Fibroblast of mammary gland (primary cell): ENCODE data around the gene CCND3.
A peak's percentile ranks its signal among the peaks of the same experiment; 100 is the strongest.

Experiments used
- DNase-seq: peaks from one replicate; pipeline ENCODE4 v3.0.0-alpha.2; 2010; ENCODE audit warnings: low read depth
- H3K4me3 ChIP-seq: 2 replicates; pipeline ENCODE4 v1.5.1; 2011; ENCODE audit warnings: low read depth, mild to moderate bottlenecking, low read length, moderate library complexity; ENCODE audit not compliant: control insufficient read depth
- CTCF ChIP-seq: conservative IDR thresholded peaks from 2 replicates; pipeline ENCODE4 v1.5.1; 2011; ENCODE audit warnings: low read depth, low read length, inconsistent platforms; ENCODE audit not compliant: control insufficient read depth, insufficient read depth

Gene CCND3

GRCh38 chr6:41972826-41973225, 31.2 kb upstream of the CCND3 start:
- no peak for TF ChIP-seq CTCF
- DNase-seq, result no peak
- no peak overlapping the region for H3K4me3 ChIP-seq

GRCh38 chr6:41970436-41970846, 28.8 kb upstream of the CCND3 start:
- no peak overlapping the region for H3K4me3 ChIP-seq
- TF ChIP-seq CTCF, result no peak
- peak; percentile 88 for DNase-seq

- no peak overlapping the region for H3K4me3 ChIP-seq
- peak; percentile 56 for DNase-seq
Observed at GRCh38 chr6:41967312-41968287, 26.0 kb upstream of the CCND3 start.

GRCh38 chr6:41966961-41967311, 25.3 kb upstream of the CCND3 start:
- H3K4me3 ChIP-seq, result no peak overlapping the region
- no peak for TF ChIP-seq CTCF
- DNase-seq, result peak; percentile 32

More at GRCh38 chr6:41967312-41968287, 26.0 kb upstream of the CCND3 start:
- TF ChIP-seq CTCF, result no peak

- no peak for TF ChIP-seq CTCF
- H3K4me3 ChIP-seq, result no peak overlapping the region
Observed at GRCh38 chr6:41966214-41966920, 24.8 kb upstream of the CCND3 start.

GRCh38 chr6:41965429-41966213, 24.0 kb upstream of the CCND3 start:
- TF ChIP-seq CTCF, result no peak
- H3K4me3 ChIP-seq, result no peak overlapping the region
- no peak for DNase-seq

More at GRCh38 chr6:41966214-41966920, 24.8 kb upstream of the CCND3 start:
- no peak for DNase-seq
